H9 (cell line): ENCODE results near the gene TTR. TPM values are rescaled to one million over a fixed set of nuclear protein-coding genes. Genes with fewer than 3 reads are reported as not detected.

Source experiments
- DNase-seq: peaks from one replicate; pipeline ENCODE4 v3.0.0-alpha.2; 2017
- H2AFZ ChIP-seq: one replicate; pipeline ENCODE4 v1.6.1; 2013; ENCODE audit warnings: mild to moderate bottlenecking, low read length, control low read depth, moderate library complexity
- H2AK5ac ChIP-seq: 2 replicates; pipeline ENCODE4 v1.6.1; 2013; ENCODE audit warnings: low read length, control low read depth, mixed read lengths; ENCODE audit not compliant: insufficient read length
- H2BK120ac ChIP-seq: one replicate; pipeline ENCODE4 v1.6.1; 2013; ENCODE audit warnings: low read depth, mild to moderate bottlenecking, low read length, control low read depth, inconsistent platforms; ENCODE audit not compliant: poor library complexity, severe bottlenecking
- H2BK12ac ChIP-seq: 2 replicates; pipeline ENCODE4 v1.6.1; 2013; ENCODE audit warnings: low read length, control low read depth, mixed read lengths, low read depth; ENCODE audit not compliant: insufficient read length
- H2BK15ac ChIP-seq: 2 replicates; pipeline ENCODE4 v1.6.1; 2013; ENCODE audit warnings: low read depth, low read length, control low read depth
- H2BK20ac ChIP-seq: one replicate; pipeline ENCODE4 v1.6.1; 2013; ENCODE audit warnings: low read depth, mild to moderate bottlenecking, low read length, control low read depth, inconsistent platforms; ENCODE audit not compliant: poor library complexity, severe bottlenecking
- H2BK5ac ChIP-seq: 2 replicates; pipeline ENCODE4 v1.6.1; 2013; ENCODE audit warnings: low read length, control low read depth, mixed read lengths; ENCODE audit not compliant: insufficient read length
- H3K14ac ChIP-seq: 2 replicates; pipeline ENCODE4 v1.6.1; 2013; ENCODE audit warnings: low read length, control low read depth; ENCODE audit not compliant: insufficient read depth
- H3K18ac ChIP-seq: 2 replicates; pipeline ENCODE4 v1.6.1; 2013; ENCODE audit warnings: low read depth, mild to moderate bottlenecking, mixed read lengths, low read length, control low read depth; ENCODE audit not compliant: insufficient read length
- H3K23ac ChIP-seq: 2 replicates; pipeline ENCODE4 v1.6.1; 2013; ENCODE audit warnings: low read length, control low read depth, mixed read lengths, low read depth; ENCODE audit not compliant: insufficient read length
- H3K23me2 ChIP-seq: 2 replicates; pipeline ENCODE4 v1.6.1; 2013; ENCODE audit warnings: low read depth, mild to moderate bottlenecking, mixed read lengths, low read length, control low read depth; ENCODE audit not compliant: insufficient read length, poor library complexity, severe bottlenecking
- H3K27ac ChIP-seq: 2 replicates; pipeline ENCODE4 v1.5.1; 2013; ENCODE audit warnings: low read length, control low read depth, mixed read lengths, low read depth; ENCODE audit not compliant: insufficient read length
- H3K27me3 ChIP-seq: 2 replicates; pipeline ENCODE4 v1.6.1; 2013; ENCODE audit warnings: low read length, control low read depth, inconsistent platforms; ENCODE audit not compliant: insufficient read depth
- H3K4ac ChIP-seq: 2 replicates; pipeline ENCODE4 v1.6.1; 2013; ENCODE audit warnings: low read depth, mild to moderate bottlenecking, control low read depth, inconsistent platforms, low read length, moderate library complexity
- H3K4me1 ChIP-seq: 2 replicates; pipeline ENCODE4 v1.6.1; 2013; ENCODE audit warnings: low read length, control low read depth, inconsistent platforms; ENCODE audit not compliant: insufficient read depth
- H3K4me2 ChIP-seq: 2 replicates; pipeline ENCODE4 v1.6.1; 2013; ENCODE audit warnings: low read length, control low read depth, mixed read lengths; ENCODE audit not compliant: insufficient read length, insufficient read depth
- H3K56ac ChIP-seq: 2 replicates; pipeline ENCODE4 v1.6.1; 2013; ENCODE audit warnings: low read depth, mild to moderate bottlenecking, mixed read lengths, low read length, control low read depth; ENCODE audit not compliant: insufficient read length
- H3K79me1 ChIP-seq: 2 replicates; pipeline ENCODE4 v1.6.1; 2013; ENCODE audit warnings: low read depth, mild to moderate bottlenecking, moderate library complexity, low read length, control low read depth, inconsistent platforms; ENCODE audit not compliant: insufficient read depth, poor library complexity, severe bottlenecking
- H3K79me2 ChIP-seq: 2 replicates; pipeline ENCODE4 v1.6.1; 2013; ENCODE audit warnings: low read length, control low read depth, inconsistent platforms; ENCODE audit not compliant: insufficient read depth
- H3K9ac ChIP-seq: 2 replicates; pipeline ENCODE4 v1.6.1; 2013; ENCODE audit warnings: low read length, control low read depth, mixed read lengths; ENCODE audit not compliant: insufficient read length; ENCODE audit errors: extremely low read depth
- H3K9me3 ChIP-seq: one replicate; pipeline ENCODE4 v1.6.1; 2013; ENCODE audit warnings: low read depth, low read length, inconsistent platforms; ENCODE audit not compliant: control insufficient read depth
- H3T11ph ChIP-seq: one replicate; pipeline ENCODE4 v1.6.1; 2013; ENCODE audit warnings: mild to moderate bottlenecking, low read length, control low read depth, inconsistent platforms
- H4K20me1 ChIP-seq: one replicate; pipeline ENCODE4 v1.6.1; 2013; ENCODE audit not compliant: control insufficient read depth, insufficient read length, insufficient read depth
- H4K5ac ChIP-seq: 2 replicates; pipeline ENCODE4 v1.6.1; 2013; ENCODE audit warnings: low read depth, mild to moderate bottlenecking, mixed read lengths, low read length, control low read depth; ENCODE audit not compliant: insufficient read length
- H4K8ac ChIP-seq: replicated peaks from 2 replicates; pipeline ENCODE4 v1.6.1; 2013; ENCODE audit warnings: low read length, control low read depth, mixed read lengths, low read depth; ENCODE audit not compliant: insufficient read length
- H4K91ac ChIP-seq: 2 replicates; pipeline ENCODE4 v1.6.1; 2013; ENCODE audit warnings: low read depth, mild to moderate bottlenecking, moderate library complexity, mixed read lengths, low read length, control low read depth; ENCODE audit not compliant: insufficient read length
- H3K27ac Mint-ChIP-seq, 3 experiments: 2 replicates in 2 of 3; 3 replicates in 1 of 3; pipeline ENCODE4 v1.8.0; 2020 to 2021; ENCODE audit warnings: mixed read lengths in 3 of 3, mild to moderate bottlenecking in 1 of 3, moderate library complexity in 1 of 3
- H3K27me3 Mint-ChIP-seq: 2 replicates; pipeline ENCODE4 v1.8.0; 2021; ENCODE audit warnings: low read depth, mild to moderate bottlenecking, moderate library complexity, mixed read lengths
- H3K36me3 Mint-ChIP-seq, 3 experiments: 2 replicates in 2 of 3; 3 replicates in 1 of 3; pipeline ENCODE4 v1.8.0; 2020 to 2021; ENCODE audit warnings: low read depth in 3 of 3, mixed read lengths in 3 of 3; ENCODE audit not compliant: insufficient read depth in 1 of 3
- H3K4me1 Mint-ChIP-seq, 2 experiments: 2 replicates each; pipeline ENCODE4 v1.8.0; 2020; ENCODE audit warnings: mixed read lengths in 2 of 2
- H3K4me3 Mint-ChIP-seq, 2 experiments: 2 replicates in 1 of 2; 3 replicates in 1 of 2; pipeline ENCODE4 v1.8.0; 2020 to 2021; ENCODE audit warnings: mild to moderate bottlenecking in 2 of 2, mixed read lengths in 2 of 2, moderate library complexity in 1 of 2
- H3K9me3 Mint-ChIP-seq, 2 experiments: 2 replicates in 1 of 2; 3 replicates in 1 of 2; pipeline ENCODE4 v1.8.0; 2020; ENCODE audit warnings: mild to moderate bottlenecking in 2 of 2, mixed read lengths in 2 of 2, moderate library complexity in 1 of 2
- WGBS: extraction: QIAGEN DNeasy Blood & Tissue Kit; methylation state at CpG from one replicate; pipeline ENCODE4 v1.1.7; 2013; ENCODE audit warnings: missing lambda C conversion rate, low lambda C conversion rate, mixed read lengths; ENCODE audit not compliant: insufficient read length; ENCODE audit errors: extremely low coverage; 5-methylcytosine and 5-hydroxymethylcytosine counted together
- total RNA-seq: library from RNA; stranded (reverse); gene quantifications from 2 replicates; pipeline ENCODE4 v1.2.1, GENCODE V29; 2021
- TF ChIP-seq, protein P1 (sequence below): fragments of 200-600 bp; sonication (generic); conservative IDR thresholded peaks from 3 replicates; pipeline ENCODE4 v1.8.0; 2021; ENCODE audit warnings: antibody characterized with exemption, mild to moderate bottlenecking

Gene TTR
- total RNA-seq, 1 experiment from 2014 or later: not detected

GRCh38 chr18:31577195-31577594 is 14.5 kb upstream of the TTR start:
- H3K9me3 ChIP-seq: no peaks in the 10 kb centered on the region
- no peaks in the 10 kb centered on the region for H3K4me1 ChIP-seq
- H3K4me2 ChIP-seq: no peak overlapping the region
- no peak overlapping the region for H3T11ph ChIP-seq
- H3K23ac ChIP-seq: no peak overlapping the region
- H2AFZ ChIP-seq: no peak overlapping the region
- H2BK20ac ChIP-seq: no peak overlapping the region
- no peaks in the 10 kb centered on the region for H3K23me2 ChIP-seq
- no peaks in the 10 kb centered on the region for H4K20me1 ChIP-seq
- Mint-ChIP-seq H3K36me3 (no peaks in the 10 kb centered on the region), H3K4me3 (no peak overlapping the region), H3K27ac (no peak overlapping the region; a peak in 1 of 7 replicates), H3K9me3 (no peaks in the 10 kb centered on the region), H3K27me3 (no peaks in the 10 kb centered on the region; the same call in 1 of the 2 replicates), H3K4me1 (peaks cover under 1% of the 10 kb centered on the region in 2 experiments)
- H3K18ac ChIP-seq: no peak overlapping the region
- no peak overlapping the region for H3K14ac ChIP-seq
- no peaks in the 10 kb centered on the region for H3K79me1 ChIP-seq
- H3K79me2 ChIP-seq: no peaks in the 10 kb centered on the region
- no peak overlapping the region for H2BK5ac ChIP-seq
- no peaks in the 10 kb centered on the region for H3K27me3 ChIP-seq
- H3K9ac ChIP-seq: no peak overlapping the region
- no CpG with 5 or more reads among the region's 1 CpG for WGBS
- H4K8ac ChIP-seq: no peak overlapping the region
- H2BK12ac ChIP-seq: no peak overlapping the region
- no peak overlapping the region for H2BK15ac ChIP-seq
- TF ChIP-seq, protein P1, sequence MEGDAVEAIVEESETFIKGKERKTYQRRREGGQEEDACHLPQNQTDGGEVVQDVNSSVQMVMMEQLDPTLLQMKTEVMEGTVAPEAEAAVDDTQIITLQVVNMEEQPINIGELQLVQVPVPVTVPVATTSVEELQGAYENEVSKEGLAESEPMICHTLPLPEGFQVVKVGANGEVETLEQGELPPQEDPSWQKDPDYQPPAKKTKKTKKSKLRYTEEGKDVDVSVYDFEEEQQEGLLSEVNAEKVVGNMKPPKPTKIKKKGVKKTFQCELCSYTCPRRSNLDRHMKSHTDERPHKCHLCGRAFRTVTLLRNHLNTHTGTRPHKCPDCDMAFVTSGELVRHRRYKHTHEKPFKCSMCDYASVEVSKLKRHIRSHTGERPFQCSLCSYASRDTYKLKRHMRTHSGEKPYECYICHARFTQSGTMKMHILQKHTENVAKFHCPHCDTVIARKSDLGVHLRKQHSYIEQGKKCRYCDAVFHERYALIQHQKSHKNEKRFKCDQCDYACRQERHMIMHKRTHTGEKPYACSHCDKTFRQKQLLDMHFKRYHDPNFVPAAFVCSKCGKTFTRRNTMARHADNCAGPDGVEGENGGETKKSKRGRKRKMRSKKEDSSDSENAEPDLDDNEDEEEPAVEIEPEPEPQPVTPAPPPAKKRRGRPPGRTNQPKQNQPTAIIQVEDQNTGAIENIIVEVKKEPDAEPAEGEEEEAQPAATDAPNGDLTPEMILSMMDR: no peak
- no peak overlapping the region for H4K91ac ChIP-seq
- no peak overlapping the region for H2AK5ac ChIP-seq
- H2BK120ac ChIP-seq: no peak overlapping the region
- no peak overlapping the region for H4K5ac ChIP-seq
- no peak overlapping the region for H3K4ac ChIP-seq
- H3K56ac ChIP-seq: no peak overlapping the region
- no peak overlapping the region for H3K27ac ChIP-seq
- no peak for DNase-seq
